Gastrocnemius medialis (tissue), 4 donors: ENCODE measurements around the gene OR1E2.

ENCODE experiments used
- POLR2A ChIP-seq, 2 donors: fragments of 450-650 bp; IDR thresholded peaks; one replicate each; pipeline ENCODE4 v1.6.1; 2017; ENCODE audit warnings: antibody characterized with exemption in 2 of 2, mild to moderate bottlenecking in 2 of 2, moderate library complexity in 2 of 2
- TF ChIP-seq, protein P1 (sequence below), 5 experiments: fragments of 450-650 bp in 3 of 5; fragments of 200-600 bp in 2 of 5; sonication (generic) in 2 of 5; IDR thresholded peaks in 4 of 5; conservative IDR thresholded peaks in 1 of 5; 1 replicate in 4 of 5; 2 replicates in 1 of 5; pipeline ENCODE4 v1.5.1; 2016 to 2019; ENCODE audit warnings: antibody characterized with exemption in 5 of 5, mild to moderate bottlenecking in 3 of 5, moderate library complexity in 3 of 5

DNA sequence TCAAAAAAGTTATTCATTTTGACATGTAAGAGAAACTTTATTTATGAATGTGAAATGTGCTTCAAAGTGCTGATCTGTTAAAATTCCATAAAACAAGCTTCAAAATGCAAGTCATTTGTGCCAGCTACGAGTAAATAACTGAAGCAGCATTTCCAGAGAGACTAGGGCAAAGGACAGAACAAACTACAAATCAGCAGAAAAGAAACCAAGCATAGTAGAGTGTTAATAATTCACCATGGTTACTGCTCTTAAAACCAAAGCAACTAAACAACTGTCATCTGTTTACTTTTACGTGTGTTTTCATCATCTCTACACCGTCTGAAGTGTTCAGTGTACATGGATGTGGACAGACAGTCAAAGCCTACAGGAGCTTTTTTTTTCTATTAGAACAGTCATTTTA lies 40.6 kb upstream of the OR1E2 start:
- no peak for TF ChIP-seq POLR2A (IDR thresholded peaks at IDR 0.05)
- TF ChIP-seq, protein P1, sequence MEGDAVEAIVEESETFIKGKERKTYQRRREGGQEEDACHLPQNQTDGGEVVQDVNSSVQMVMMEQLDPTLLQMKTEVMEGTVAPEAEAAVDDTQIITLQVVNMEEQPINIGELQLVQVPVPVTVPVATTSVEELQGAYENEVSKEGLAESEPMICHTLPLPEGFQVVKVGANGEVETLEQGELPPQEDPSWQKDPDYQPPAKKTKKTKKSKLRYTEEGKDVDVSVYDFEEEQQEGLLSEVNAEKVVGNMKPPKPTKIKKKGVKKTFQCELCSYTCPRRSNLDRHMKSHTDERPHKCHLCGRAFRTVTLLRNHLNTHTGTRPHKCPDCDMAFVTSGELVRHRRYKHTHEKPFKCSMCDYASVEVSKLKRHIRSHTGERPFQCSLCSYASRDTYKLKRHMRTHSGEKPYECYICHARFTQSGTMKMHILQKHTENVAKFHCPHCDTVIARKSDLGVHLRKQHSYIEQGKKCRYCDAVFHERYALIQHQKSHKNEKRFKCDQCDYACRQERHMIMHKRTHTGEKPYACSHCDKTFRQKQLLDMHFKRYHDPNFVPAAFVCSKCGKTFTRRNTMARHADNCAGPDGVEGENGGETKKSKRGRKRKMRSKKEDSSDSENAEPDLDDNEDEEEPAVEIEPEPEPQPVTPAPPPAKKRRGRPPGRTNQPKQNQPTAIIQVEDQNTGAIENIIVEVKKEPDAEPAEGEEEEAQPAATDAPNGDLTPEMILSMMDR (IDR thresholded peaks at IDR 0.05 in 4 of 5, conservative IDR thresholded peaks at IDR 0.05 in 1 of 5) = no peak
